Measurements from ENCODE around the gene SCRN1. TPM values are rescaled to one million over a fixed set of nuclear protein-coding genes. Genes with fewer than 3 reads are reported as not detected.

The SCRN1 gene
- polyA plus RNA-seq, 4 donors, result 60.9 to 66.2 (median 61.8) TPM

- no peak for DNase-seq (ENCODE audit: low read depth in 4 of 4, low spot score in 2 of 4)
These were observed 49.4 kb downstream of the SCRN1 start for GRCh38 chr7:29940199-29940598.

GRCh38 chr7:29937132-29937531 is 52.5 kb downstream of the SCRN1 start:
- DNase-seq (ENCODE audit: low read depth in 4 of 4, low spot score in 2 of 4), result no peak

GRCh38 chr7:29935111-29935510 is 54.5 kb downstream of the SCRN1 start:
- no peak for DNase-seq (ENCODE audit: low read depth in 4 of 4, low spot score in 2 of 4)

- no peak for DNase-seq (ENCODE audit: low read depth in 4 of 4, low spot score in 2 of 4)
These were observed 60.4 kb downstream of the SCRN1 start for GRCh38 chr7:29929018-29929807.

- DNase-seq (ENCODE audit: low read depth in 4 of 4, low spot score in 2 of 4), result no peak
These were observed 62.9 kb downstream of the SCRN1 start for GRCh38 chr7:29926741-29927140.

- DNase-seq (ENCODE audit: low read depth in 4 of 4, low spot score in 2 of 4), result no peak
These were observed 63.4 kb downstream of the SCRN1 start for GRCh38 chr7:29926216-29926615.

- no peak for DNase-seq (ENCODE audit: low read depth in 4 of 4, low spot score in 2 of 4)
These were observed 64.9 kb downstream of the SCRN1 start for GRCh38 chr7:29924684-29925083.

GRCh38 chr7:29924006-29924405 is 65.6 kb downstream of the SCRN1 start:
- DNase-seq (ENCODE audit: low read depth in 4 of 4, low spot score in 2 of 4), result no peak

- DNase-seq (ENCODE audit: low read depth in 4 of 4, low spot score in 2 of 4), result no peak
These were observed 66.5 kb downstream of the SCRN1 start for GRCh38 chr7:29922921-29923700.

GRCh38 chr7:29921404-29922010 is 68.1 kb downstream of the SCRN1 start:
- DNase-seq (ENCODE audit: low read depth in 4 of 4, low spot score in 2 of 4), result peak in 1 of 4 donors; percentile 39

GRCh38 chr7:29920491-29920890 is 69.1 kb downstream of the SCRN1 start:
- DNase-seq (ENCODE audit: low read depth in 4 of 4, low spot score in 2 of 4), result no peak

GRCh38 chr7:29919790-29920189 is 69.8 kb downstream of the SCRN1 start:
- DNase-seq (ENCODE audit: low read depth in 4 of 4, low spot score in 2 of 4), result no peak

GRCh38 chr7:29918850-29919249 is 70.8 kb downstream of the SCRN1 start:
- DNase-seq (ENCODE audit: low read depth in 4 of 4, low spot score in 2 of 4), result no peak

- DNase-seq (ENCODE audit: low read depth in 4 of 4, low spot score in 2 of 4), result no peak
These were observed 72.0 kb downstream of the SCRN1 start for GRCh38 chr7:29917641-29918040.

GRCh38 chr7:29915481-29916215 is 74.0 kb downstream of the SCRN1 start:
- DNase-seq (ENCODE audit: low read depth in 4 of 4, low spot score in 2 of 4), result peak in 2 of 4 donors; percentile 27 to 36

- no peak for DNase-seq (ENCODE audit: low read depth in 4 of 4, low spot score in 2 of 4)
These were observed 75.4 kb downstream of the SCRN1 start for GRCh38 chr7:29914180-29914579.

- no peak for DNase-seq (ENCODE audit: low read depth in 4 of 4, low spot score in 2 of 4)
These were observed 83.2 kb downstream of the SCRN1 start for GRCh38 chr7:29906200-29907022.

- no peak for DNase-seq (ENCODE audit: low read depth in 4 of 4, low spot score in 2 of 4)
These were observed 88.9 kb downstream of the SCRN1 start for GRCh38 chr7:29900745-29901144.

GRCh38 chr7:29898301-29898700 is 91.3 kb downstream of the SCRN1 start:
- no peak for DNase-seq (ENCODE audit: low read depth in 4 of 4, low spot score in 2 of 4)

Measured in left renal cortex interstitium (tissue), 4 donors.